Naive thymus-derived CD4-positive, alpha-beta T cell (primary cell): ENCODE results near the gene KARS1. TPM values are rescaled to one million over a fixed set of nuclear protein-coding genes. Genes with fewer than 3 reads are reported as not detected.
A peak's percentile ranks its signal among the peaks of the same experiment; 100 is the strongest.

ENCODE experiments used
- ATAC-seq: fragments of 150-1000 bp; cut with Tn5 transposase; 2 replicates; pipeline ENCODE4 v1.10.0; 2021; ENCODE audit warnings: mild to moderate bottlenecking, moderate library complexity
- CTCF ChIA-PET: fragments of 350-600 bp; sonication (Branson Sonifier 250); formaldehyde crosslinking; loops from one replicate; lab custom pipeline; 2021; ENCODE audit warnings: antibody characterized with exemption; lab: Charles Lee
- POLR2A ChIA-PET: fragments of 350-600 bp; sonication (Branson Sonifier 250); formaldehyde crosslinking; loops from one replicate; lab custom pipeline; 2021; ENCODE audit warnings: antibody characterized with exemption, inconsistent platforms; lab: Charles Lee
- DNase-seq, 9 donors: peaks; one replicate each; pipeline versions ENCODE4 v3.0.0 to v3.0.0-alpha.2; 2020 to 2022; ENCODE audit warnings: mixed read lengths in 1 of 9
- H3K27ac ChIP-seq: one replicate; pipeline ENCODE4 v1.7.0; 2013; ENCODE audit warnings: mild to moderate bottlenecking, low read depth, low read length, moderate library complexity
- H3K27me3 ChIP-seq, 2 donors: one replicate each; pipeline ENCODE4 v1.7.0; 2013; ENCODE audit warnings: low read length in 2 of 2, mild to moderate bottlenecking in 2 of 2, moderate library complexity in 2 of 2; ENCODE audit not compliant: control insufficient read depth in 2 of 2, insufficient read depth in 2 of 2
- H3K36me3 ChIP-seq, 3 experiments: 1 replicate in 2 of 3; 2 replicates in 1 of 3; pipeline ENCODE4 v1.7.0; 2013; ENCODE audit warnings: low read length in 3 of 3, mild to moderate bottlenecking in 3 of 3, moderate library complexity in 1 of 3; ENCODE audit not compliant: insufficient read depth in 3 of 3, control insufficient read depth in 2 of 3
- H3K4me1 ChIP-seq, 2 donors: one replicate each; pipeline ENCODE4 v1.7.0; 2013; ENCODE audit warnings: low read length in 2 of 2, mild to moderate bottlenecking in 2 of 2, moderate library complexity in 1 of 2; ENCODE audit not compliant: control insufficient read depth in 2 of 2, insufficient read depth in 2 of 2
- H3K4me3 ChIP-seq: 2 replicates; pipeline ENCODE4 v1.7.0; 2013; ENCODE audit warnings: mild to moderate bottlenecking, low read length
- H3K9me3 ChIP-seq, 3 experiments: 1 replicate in 2 of 3; 2 replicates in 1 of 3; pipeline ENCODE4 v1.7.0; 2013; ENCODE audit warnings: low read length in 3 of 3; ENCODE audit not compliant: control insufficient read depth in 2 of 3
- H3K27ac Mint-ChIP-seq, 9 donors: one replicate each; pipeline ENCODE4 v1.8.0; 2020 to 2022; ENCODE audit warnings: mixed read lengths in 9 of 9, mild to moderate bottlenecking in 8 of 9, moderate library complexity in 5 of 9, inconsistent platforms in 2 of 9
- H3K27me3 Mint-ChIP-seq, 5 donors: one replicate each; pipeline ENCODE4 v1.8.0; 2021 to 2022; ENCODE audit warnings: mixed read lengths in 5 of 5, mild to moderate bottlenecking in 1 of 5
- H3K36me3 Mint-ChIP-seq, 5 donors: one replicate each; pipeline ENCODE4 v1.8.0; 2020 to 2022; ENCODE audit warnings: mixed read lengths in 5 of 5, mild to moderate bottlenecking in 3 of 5, inconsistent platforms in 1 of 5
- H3K4me1 Mint-ChIP-seq, 7 donors: one replicate each; pipeline ENCODE4 v1.8.0; 2020 to 2022; ENCODE audit warnings: mixed read lengths in 7 of 7, mild to moderate bottlenecking in 3 of 7, inconsistent platforms in 1 of 7
- H3K4me3 Mint-ChIP-seq, 10 donors: one replicate each; pipeline ENCODE4 v1.8.0; 2020 to 2022; ENCODE audit warnings: mild to moderate bottlenecking in 10 of 10, mixed read lengths in 10 of 10, moderate library complexity in 6 of 10, inconsistent platforms in 2 of 10
- H3K9me3 Mint-ChIP-seq, 11 donors: one replicate each; pipeline ENCODE4 v1.8.0; 2020 to 2022; ENCODE audit warnings: mixed read lengths in 11 of 11, mild to moderate bottlenecking in 4 of 11, inconsistent platforms in 1 of 11, moderate library complexity in 1 of 11
- intact Hi-C, 2 donors: fragments of 100-400 bp; cut with micrococcal nuclease; formaldehyde crosslinking; loops; one replicate each; pipeline ENCODE4 v1.15.1; 2023
- polyA plus RNA-seq, 2 donors: library from polyadenylated mRNA; unstranded; fragments of 300-500 nt; fragmentation: Illumina TruSeq; gene quantifications; one replicate each; pipeline ENCODE4 v1.2.3, GENCODE V29; 2021
- total RNA-seq, 6 experiments: library from RNA in 5 of 6; stranded (reverse) in 5 of 6; gene quantifications; 1 replicate in 5 of 6; 2 replicates in 1 of 6; pipeline ENCODE4 v1.2.3 and lab custom pipeline; 2021 to 2026

The KARS1 gene
- total RNA-seq: 100 to 1,000 TPM; 118 to 216 (median 123) TPM
- 100 to 1,000 TPM; 208 to 216 TPM for polyA plus RNA-seq
- 172 reads per million, percentile 92 among the genes with 10 or more reads in this experiment for total RNA-seq (lab: John Stamatoyannopoulos, UW)

- H3K4me3 Mint-ChIP-seq: peak within 1 kb of the TSS; percentile 90 to 100 (median 99)
- Histone ChIP-seq H3K4me3 (peak within 1 kb of the TSS; percentile 97), H3K27me3 (no peaks in the 10 kb centered on the region), H3K9me3 (no peaks in the 10 kb centered on the region), H3K4me1 (peaks cover 36 to 48% of the 10 kb centered on the region in 2 donors), H3K36me3 (peaks cover 0 to 35% (median 10%) of the 10 kb centered on the region in 3 experiments), H3K27ac (peak within 1 kb of the TSS; percentile 97)
- H3K4me1 Mint-ChIP-seq: peaks cover 35 to 76% (median 67%) of the 10 kb centered on the region in 7 donors
- DNase-seq: peak; percentile 86 to 96 (median 96)
- H3K9me3 Mint-ChIP-seq: peaks cover 0 to 10% (median 0%) of the 10 kb centered on the region in 11 donors
- ChIA-PET CTCF (interaction anchor here (0.5 to 2.0 kb wide), 4 partner anchors 25 to 176 kb away, joined by 3 to 8 read pairs (median 4); partner anchors contain the start of gene ADAT1), POLR2A (interaction anchor here (0.5 to 8.2 kb wide), 21 partner anchors 9 to 1544 kb away, joined by 3 to 118 read pairs (median 12); partner anchors contain the start of genes ADAT1, CFDP1, GABARAPL2 and GLG1)
- peaks cover 9 to 36% (median 19%) of the 10 kb centered on the region in 5 donors for H3K36me3 Mint-ChIP-seq
- intact Hi-C loops: loop anchor here (1.0 to 10.0 kb wide), 16 partner anchors 24 to 1543 kb away; partner anchors contain the start of genes ADAT1 (in 2 of the 2), CFDP1 (in 2 of the 2), GABARAPL2 (in 2 of the 2) and TMEM170A (in 2 of the 2)
- H3K27ac Mint-ChIP-seq: peak within 1 kb of the TSS; percentile 96 to 100 (median 99)
- no peaks in the 10 kb centered on the region for H3K27me3 Mint-ChIP-seq
- ATAC-seq: peak; percentile 93
These were observed at the start of gene KARS1, which contains the start of gene TERF2IP for GRCh38 chr16:75647492-75648264. KARS1 (minus strand) TSS chr16:75647665; CDS start chr16:75647639, 26 bp downstream. TERF2IP (plus strand) TSS chr16:75647773; CDS start chr16:75647883, 110 bp downstream.

DNA sequence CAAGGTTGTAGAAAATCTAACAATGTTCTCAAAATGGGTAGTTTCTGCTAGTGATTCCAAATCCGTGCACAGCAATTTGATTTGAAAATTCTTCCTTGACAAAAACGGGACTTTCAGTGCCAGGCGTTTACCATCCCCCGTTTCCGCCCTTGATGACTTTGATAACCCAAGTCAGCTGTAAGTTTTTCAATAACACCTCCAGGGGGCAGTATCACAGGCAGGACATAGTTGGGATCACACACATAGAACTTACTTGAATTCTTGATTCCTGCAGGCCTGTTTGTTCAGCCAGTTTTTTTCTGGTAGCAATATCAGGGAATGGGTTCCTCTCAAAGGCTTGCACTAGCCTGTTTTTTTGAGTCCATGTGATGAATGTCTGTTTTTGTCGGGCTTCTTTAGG is 48.2 kb upstream of the KARS1 start:
- Histone ChIP-seq H3K9me3 (no peaks in the 10 kb centered on the region), H3K27ac (no peak overlapping the region), H3K4me3 (no peak overlapping the region), H3K27me3 (no peaks in the 10 kb centered on the region), H3K4me1 (no peaks in the 10 kb centered on the region), H3K36me3 (no peaks in the 10 kb centered on the region)
- Mint-ChIP-seq H3K36me3 (no peaks in the 10 kb centered on the region), H3K4me1 (peaks cover 0 to 5% (median 0%) of the 10 kb centered on the region in 7 donors), H3K4me3 (no peak overlapping the region), H3K27me3 (no peaks in the 10 kb centered on the region), H3K9me3 (no peaks in the 10 kb centered on the region), H3K27ac (no peak overlapping the region)
- ChIA-PET CTCF (no interaction called here), POLR2A (no interaction called here)
- intact Hi-C loops: no loop called here
- DNase-seq: no peak
- ATAC-seq: no peak

- Histone ChIP-seq H3K4me3 (no peak overlapping the region), H3K4me1 (no peaks in the 10 kb centered on the region), H3K9me3 (no peaks in the 10 kb centered on the region), H3K27me3 (no peaks in the 10 kb centered on the region), H3K27ac (no peak overlapping the region), H3K36me3 (no peaks in the 10 kb centered on the region)
- Mint-ChIP-seq H3K4me1 (peaks cover 0 to 2% (median 0%) of the 10 kb centered on the region in 7 donors), H3K36me3 (peaks cover 0 to 9% (median 8%) of the 10 kb centered on the region in 5 donors), H3K27ac (no peak overlapping the region), H3K4me3 (no peak overlapping the region), H3K9me3 (peaks cover 0 to 9% (median 3%) of the 10 kb centered on the region in 11 donors), H3K27me3 (peaks cover 0 to 5% (median 0%) of the 10 kb centered on the region in 5 donors)
- DNase-seq (no peak), ATAC-seq (no peak)
- CTCF ChIA-PET: no interaction called here
- intact Hi-C loops: no loop called here
- POLR2A ChIA-PET: no interaction called here
These were observed 39.9 kb upstream of the KARS1 start for GRCh38 chr16:75687361-75687760.

DNA sequence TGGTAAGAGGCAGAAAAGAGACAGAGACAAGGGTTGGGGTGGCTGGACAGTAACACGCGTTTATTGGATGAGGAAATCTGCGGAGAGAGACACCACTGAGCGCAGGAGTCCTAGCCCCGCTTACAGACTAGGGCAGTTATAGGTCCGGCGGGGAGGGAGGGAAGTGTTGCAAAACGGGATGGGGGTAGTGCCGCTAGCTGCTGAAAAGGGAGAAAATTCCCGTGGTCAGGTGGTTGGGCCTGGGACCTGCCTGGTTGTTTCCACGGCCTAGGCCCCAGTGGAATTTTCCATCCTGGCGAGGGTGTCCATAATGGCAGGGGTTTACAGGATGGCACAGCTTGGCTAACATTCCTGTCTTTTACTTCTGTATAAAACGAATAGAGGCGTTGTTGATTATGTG is 34.8 kb upstream of the KARS1 start:
- Mint-ChIP-seq H3K4me3 (no peak overlapping the region), H3K27ac (no peak overlapping the region), H3K9me3 (peaks cover 0 to 9% (median 3%) of the 10 kb centered on the region in 11 donors), H3K36me3 (peaks cover 0 to 7% (median 5%) of the 10 kb centered on the region in 5 donors), H3K27me3 (peaks cover 0 to 3% (median 0%) of the 10 kb centered on the region in 5 donors), H3K4me1 (no peaks in the 10 kb centered on the region)
- Histone ChIP-seq H3K27ac (no peak overlapping the region), H3K36me3 (no peaks in the 10 kb centered on the region), H3K9me3 (no peaks in the 10 kb centered on the region), H3K4me1 (no peaks in the 10 kb centered on the region), H3K27me3 (no peaks in the 10 kb centered on the region), H3K4me3 (no peak overlapping the region)
- DNase-seq (no peak), ATAC-seq (no peak)
- POLR2A ChIA-PET: no interaction called here
- intact Hi-C loops: no loop called here
- CTCF ChIA-PET: no interaction called here

- no peaks in the 10 kb centered on the region for H3K9me3 ChIP-seq
- POLR2A ChIA-PET: no interaction called here
- H3K27me3 Mint-ChIP-seq: peaks cover 0 to 1% (median 0%) of the 10 kb centered on the region in 5 donors
- peaks cover 0 to 7% (median 3%) of the 10 kb centered on the region in 5 donors for H3K36me3 Mint-ChIP-seq
- CTCF ChIA-PET: no interaction called here
- H3K9me3 Mint-ChIP-seq: peaks cover 0 to 5% (median 0%) of the 10 kb centered on the region in 11 donors
- no peaks in the 10 kb centered on the region for H3K4me1 Mint-ChIP-seq
- no peaks in the 10 kb centered on the region for H3K4me1 ChIP-seq
- intact Hi-C loops: no loop called here
- H3K27ac ChIP-seq: no peak overlapping the region
- ATAC-seq: no peak
- H3K36me3 ChIP-seq: no peaks in the 10 kb centered on the region
- H3K4me3 Mint-ChIP-seq: no peak overlapping the region
- no peak overlapping the region for H3K4me3 ChIP-seq
- no peaks in the 10 kb centered on the region for H3K27me3 ChIP-seq
- no peak overlapping the region for H3K27ac Mint-ChIP-seq
- no peak for DNase-seq
These were observed 31.9 kb upstream of the KARS1 start for GRCh38 chr16:75679366-75679765.

DNA sequence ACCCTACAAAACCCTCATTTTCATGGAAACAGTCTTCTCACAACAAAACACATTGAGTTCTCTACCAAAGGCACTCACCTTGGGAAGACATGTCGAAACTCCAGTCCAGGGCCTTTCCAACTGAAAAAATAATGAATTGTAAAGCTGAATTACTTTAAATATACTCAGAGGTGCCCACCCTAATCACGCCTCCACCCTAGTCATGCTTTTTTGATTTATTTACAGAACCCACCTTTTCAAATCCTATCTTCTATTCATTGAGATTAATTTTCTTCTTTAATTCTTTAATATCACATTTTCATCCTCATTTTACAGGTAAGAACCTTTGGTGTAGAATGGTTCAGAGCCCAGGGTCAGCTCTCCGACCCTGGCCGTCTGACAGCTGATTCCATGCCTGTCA is 29.4 kb upstream of the KARS1 start, which contains the start of gene CPHXL2:
Gene CPHXL2, minus strand, starts transcription at position 101 of the 400 bp plus-strand sequence. Its CDS starts 10 bp downstream, at position 91.
- Histone ChIP-seq H3K36me3 (no peaks in the 10 kb centered on the region), H3K4me3 (no peak within 1 kb of the TSS), H3K9me3 (no peaks in the 10 kb centered on the region), H3K4me1 (no peaks in the 10 kb centered on the region), H3K27me3 (no peaks in the 10 kb centered on the region), H3K27ac (no peak within 1 kb of the TSS)
- H3K27me3 Mint-ChIP-seq: no peaks in the 10 kb centered on the region
- H3K4me3 Mint-ChIP-seq: no peak within 1 kb of the TSS
- no peaks in the 10 kb centered on the region for H3K9me3 Mint-ChIP-seq
- peak within 1 kb of the TSS in 1 of 9 donors; percentile 44 for H3K27ac Mint-ChIP-seq
- peaks cover 0 to under 1% (median 0%) of the 10 kb centered on the region in 5 donors for H3K36me3 Mint-ChIP-seq
- H3K4me1 Mint-ChIP-seq: no peaks in the 10 kb centered on the region
- CTCF ChIA-PET: no interaction called here
- no peak for DNase-seq
- POLR2A ChIA-PET: no interaction called here
- intact Hi-C loops: no loop called here
- no peak for ATAC-seq
